Liver (tissue), 9 donors: ENCODE results near the gene PSIP1. TPM values are rescaled to one million over a fixed set of nuclear protein-coding genes. Genes with fewer than 3 reads are reported as not detected.
A peak's percentile ranks its signal among the peaks of the same experiment; 100 is the strongest.

ENCODE experiments used
- DNase-seq: peaks from one replicate; pipeline ENCODE4 v3.0.0-alpha.2; 2017; ENCODE audit warnings: low spot score
- H3K27ac ChIP-seq, 2 donors: one replicate each; pipeline ENCODE4 v1.7.0; 2013; ENCODE audit warnings: inconsistent platforms in 2 of 2, low read length in 2 of 2, control low read depth in 1 of 2, low read depth in 1 of 2, mild to moderate bottlenecking in 1 of 2
- H3K27me3 ChIP-seq, 4 donors: one replicate each; pipeline versions ENCODE4 v1.6.1 to v1.7.0; 2013; ENCODE audit warnings: low read length in 3 of 4, inconsistent platforms in 1 of 4, mild to moderate bottlenecking in 1 of 4, moderate library complexity in 1 of 4; ENCODE audit not compliant: control insufficient read depth in 4 of 4, insufficient read depth in 4 of 4
- H3K36me3 ChIP-seq, 4 donors: one replicate each; pipeline versions ENCODE4 v1.6.1 to v1.7.0; 2013; ENCODE audit warnings: low read length in 3 of 4, mild to moderate bottlenecking in 3 of 4, low read depth in 1 of 4, moderate library complexity in 1 of 4; ENCODE audit not compliant: control insufficient read depth in 4 of 4, insufficient read depth in 3 of 4
- H3K4me1 ChIP-seq, 4 donors: one replicate each; pipeline versions ENCODE4 v1.6.1 to v1.7.0; 2013; ENCODE audit warnings: low read length in 3 of 4, mild to moderate bottlenecking in 3 of 4, moderate library complexity in 1 of 4; ENCODE audit not compliant: control insufficient read depth in 4 of 4, insufficient read depth in 4 of 4
- H3K4me3 ChIP-seq, 3 donors: one replicate each; pipeline versions ENCODE4 v1.6.1 to v1.7.0; 2013; ENCODE audit warnings: low read length in 3 of 3, control low read depth in 1 of 3, low read depth in 1 of 3, mild to moderate bottlenecking in 1 of 3
- H3K9ac ChIP-seq, 2 donors: one replicate each; pipeline ENCODE4 v1.7.0; 2013; ENCODE audit warnings: low read length in 2 of 2, mild to moderate bottlenecking in 2 of 2, moderate library complexity in 2 of 2, control low read depth in 1 of 2, low read depth in 1 of 2
- H3K9me3 ChIP-seq, 4 donors: one replicate each; pipeline versions ENCODE4 v1.6.1 to v1.7.0; 2013; ENCODE audit warnings: low read length in 3 of 4; ENCODE audit not compliant: control insufficient read depth in 4 of 4
- ATF3 ChIP-seq: IDR thresholded peaks from 2 replicates; pipeline ENCODE4 v1.6.1; 2016; ENCODE audit warnings: antibody characterized with exemption
- CTCF ChIP-seq: fragments of 150-350 bp; IDR thresholded peaks from 2 replicates; pipeline ENCODE4 v1.5.1; 2017; ENCODE audit warnings: improper control_type of control experiment, low read depth, low read length; ENCODE audit not compliant: missing input control
- EGR1 ChIP-seq, 2 donors: IDR thresholded peaks; 2 replicates each; pipeline ENCODE4 v1.6.1; 2016 to 2018; ENCODE audit warnings: antibody characterized with exemption in 2 of 2, low read depth in 2 of 2
- FOXA1 ChIP-seq: IDR thresholded peaks from 2 replicates; pipeline ENCODE4 v1.6.1; 2016; ENCODE audit warnings: antibody characterized with exemption
- FOXA2 ChIP-seq: IDR thresholded peaks from 2 replicates; pipeline ENCODE4 v1.6.1; 2016; ENCODE audit warnings: antibody characterized with exemption
- GABPA ChIP-seq, 2 donors: IDR thresholded peaks in 1 of 2; conservative IDR thresholded peaks in 1 of 2; 2 replicates each; pipeline ENCODE4 v1.6.1; 2016; ENCODE audit warnings: antibody characterized with exemption in 2 of 2, mild to moderate bottlenecking in 1 of 2, moderate library complexity in 1 of 2
- HNF4A ChIP-seq, 2 donors: conservative IDR thresholded peaks; 2 replicates each; pipeline ENCODE4 v1.6.1; 2016; ENCODE audit warnings: antibody characterized with exemption in 2 of 2, mild to moderate bottlenecking in 2 of 2
- JUND ChIP-seq, 2 donors: IDR thresholded peaks; 2 replicates each; pipeline ENCODE4 v1.6.1; 2016; ENCODE audit warnings: antibody characterized with exemption in 2 of 2
- MAX ChIP-seq: IDR thresholded peaks from 2 replicates; pipeline ENCODE4 v1.6.1; 2016; ENCODE audit warnings: antibody characterized with exemption
- NR2F2 ChIP-seq: IDR thresholded peaks from 2 replicates; pipeline ENCODE4 v1.6.1; 2016; ENCODE audit warnings: antibody characterized with exemption
- REST ChIP-seq: IDR thresholded peaks from 2 replicates; pipeline ENCODE4 v1.6.1; 2016; ENCODE audit warnings: antibody characterized with exemption, mild to moderate bottlenecking
- RXRA ChIP-seq, 2 donors: IDR thresholded peaks; 2 replicates each; pipeline ENCODE4 v1.6.1; 2017 to 2018; ENCODE audit warnings: antibody characterized with exemption in 2 of 2, mild to moderate bottlenecking in 1 of 2
- SP1 ChIP-seq: IDR thresholded peaks from 2 replicates; pipeline ENCODE4 v1.6.1; 2018; ENCODE audit warnings: antibody characterized with exemption, mild to moderate bottlenecking
- TAF1 ChIP-seq: conservative IDR thresholded peaks from 2 replicates; pipeline ENCODE4 v1.6.1; 2016; ENCODE audit warnings: antibody characterized with exemption, mild to moderate bottlenecking
- YY1 ChIP-seq: IDR thresholded peaks from 2 replicates; pipeline ENCODE4 v1.6.1; 2016; ENCODE audit warnings: antibody characterized with exemption, mild to moderate bottlenecking
- ZBTB33 ChIP-seq: IDR thresholded peaks from 2 replicates; pipeline ENCODE4 v1.6.1; 2016; ENCODE audit warnings: antibody characterized with exemption
- WGBS: extraction: QIAGEN DNeasy Blood & Tissue Kit; methylation state at CpG from one replicate; pipeline ENCODE4 v1.1.7; 2013; 5-methylcytosine and 5-hydroxymethylcytosine counted together
- polyA plus RNA-seq, 2 donors: library from polyadenylated mRNA; stranded (reverse) in 1 of 2; unstranded in 1 of 2; fragments of 200-250 nt in 1 of 2; fragments of >200 nt in 1 of 2; fragmentation: Nextera tagmentation in 1 of 2; extraction: Ambion mirVana in 1 of 2; gene quantifications; one replicate each; pipeline versions ENCODE4 v1.2.1 to v1.2.3, GENCODE V29; 2013 to 2015
- total RNA-seq, 2 donors: library from RNA; depleted of rRNA; stranded (reverse); fragments of >200 nt; gene quantifications; one replicate each; pipeline ENCODE4 v1.2.3, GENCODE V29; 2014
- donor health status: healthy.
- donor health status: healthy.
- donor health status: healthy.
- donor health status: healthy.
- donor health status: healthy.

PSIP1 gene
- total and polyA plus RNA-seq, 4 donors, result 9.2 to 22.7 (median 13.2) TPM

- no peak for TF ChIP-seq REST
These were observed 28.6 kb downstream of the PSIP1 start (continued) for GRCh38 chr9:15482146-15482545.

GRCh38 chr9:15480028-15480427 is 30.7 kb downstream of the PSIP1 start:
- Histone ChIP-seq H3K9ac (no peak overlapping the region), H3K36me3 (peaks cover 0 to 7% (median 0%) of the 10 kb centered on the region in 4 donors), H3K4me1 (no peaks in the 10 kb centered on the region), H3K27ac (no peak overlapping the region), H3K4me3 (no peak overlapping the region), H3K27me3 (no peaks in the 10 kb centered on the region), H3K9me3 (no peaks in the 10 kb centered on the region)
- DNase-seq, result no peak
- 60% methylated on average over 1 of the region's 1 CpG for WGBS
- TF ChIP-seq CTCF (no peak), TAF1 (no peak), SP1 (peak; percentile 73), FOXA2 (peak; percentile 50), HNF4A (conservative IDR thresholded peaks at IDR 0.05) (peak; percentile 30 to 42), FOXA1 (peak; percentile 52), MAX (peak; percentile 16), YY1 (no peak), EGR1 (IDR thresholded peaks at IDR 0.05; ENCODE audit: low read depth in 2 of 2) (no peak), ZBTB33 (no peak), JUND (IDR thresholded peaks at IDR 0.05) (no peak), RXRA (IDR thresholded peaks at IDR 0.05) (peak; percentile 46 to 73)

GRCh38 chr9:15475923-15476536 is 34.7 kb downstream of the PSIP1 start:
- DNase-seq, result no peak
- Histone ChIP-seq H3K4me3 (no peak overlapping the region), H3K27ac (no peak overlapping the region), H3K9ac (no peak overlapping the region), H3K4me1 (no peaks in the 10 kb centered on the region), H3K27me3 (no peaks in the 10 kb centered on the region), H3K36me3 (peaks cover 3 to 10% (median 7%) of the 10 kb centered on the region in 4 donors), H3K9me3 (no peaks in the 10 kb centered on the region)
- WGBS, result 94% methylated on average over 8 of the region's 8 CpGs
- no peak for TF ChIP-seq RXRA (IDR thresholded peaks at IDR 0.05)
- TF ChIP-seq MAX, result no peak
- TF ChIP-seq REST, result no peak
- TF ChIP-seq GABPA (IDR thresholded peaks at IDR 0.05 in 1 of 2, conservative IDR thresholded peaks at IDR 0.05 in 1 of 2), result no peak
- TF ChIP-seq ATF3, result no peak
- no peak for TF ChIP-seq ZBTB33
- TF ChIP-seq NR2F2, result no peak
